ENCODE measurements around the gene TAPBPL.

- TF ChIP-seq CTCF (IDR thresholded peaks at IDR 0.05) (no peak), POLR2AphosphoS5 (IDR thresholded peaks at IDR 0.05) (no peak), POLR2A (IDR thresholded peaks at IDR 0.05) (no peak)
These were observed 8.4 kb upstream of the TAPBPL start for GRCh38 chr12:6443361-6443983.

Measured in sigmoid colon (tissue), 4 donors.